Midbrain (tissue), 1 donor: Measurements from ENCODE around the gene ATF5.
"Not testable (repeated sequence)": the region's sequence is repeated elsewhere in the genome, so short reads cannot be mapped to it uniquely, and the experiment has no call there.

ENCODE experiments used
- DNase-seq: peaks from one replicate; lab custom pipeline; 2025; lab: John Stamatoyannopoulos, UW

The ATF5 gene

GRCh38 chr19:49949742-49950589, 21.0 kb downstream of the ATF5 start:
- DNase-seq: no peak

GRCh38 chr19:49950590-49950948, 21.6 kb downstream of the ATF5 start:
- DNase-seq: no peak

- no peak for DNase-seq
These were observed 22.0 kb downstream of the ATF5 start for GRCh38 chr19:49950956-49951526.

- no peak for DNase-seq
These were observed 22.9 kb downstream of the ATF5 start for GRCh38 chr19:49951806-49952478.

GRCh38 chr19:49952479-49952836, 23.5 kb downstream of the ATF5 start:
- no peak for DNase-seq

GRCh38 chr19:49952906-49953305, 23.9 kb downstream of the ATF5 start:
- DNase-seq: no peak

GRCh38 chr19:49953416-49953815, 24.4 kb downstream of the ATF5 start:
- DNase-seq: no peak

- DNase-seq: no peak
These were observed 25.3 kb downstream of the ATF5 start for GRCh38 chr19:49954092-49954829.

GRCh38 chr19:49954933-49955332, 25.9 kb downstream of the ATF5 start:
- DNase-seq: no peak

GRCh38 chr19:49956115-49956495, 27.1 kb downstream of the ATF5 start:
- DNase-seq: no peak

- DNase-seq: no peak
These were observed 28.4 kb downstream of the ATF5 start for GRCh38 chr19:49957262-49957915.

- DNase-seq: not testable (repeated sequence)
These were observed 29.1 kb downstream of the ATF5 start for GRCh38 chr19:49958144-49958543.

- DNase-seq: not testable (repeated sequence)
These were observed 29.6 kb downstream of the ATF5 start for GRCh38 chr19:49958596-49958995.

GRCh38 chr19:49959892-49960291, 30.9 kb downstream of the ATF5 start:
- not testable (repeated sequence) for DNase-seq

GRCh38 chr19:49960980-49961379, 32.0 kb downstream of the ATF5 start, which contains the start of gene SIGLEC11:
SIGLEC11 (minus strand) TSS chr19:49961172; CDS start chr19:49961081, 91 bp downstream.
- DNase-seq: not testable (repeated sequence)

GRCh38 chr19:49968279-49968922, 39.4 kb downstream of the ATF5 start:
- no peak for DNase-seq

GRCh38 chr19:49969355-49969754, 40.4 kb downstream of the ATF5 start:
- not testable (repeated sequence) for DNase-seq

- no peak for DNase-seq
These were observed 43.0 kb downstream of the ATF5 start for GRCh38 chr19:49971991-49972411.

GRCh38 chr19:49972841-49973240, 43.8 kb downstream of the ATF5 start:
- DNase-seq: no peak

- DNase-seq: no peak
These were observed 45.0 kb downstream of the ATF5 start for GRCh38 chr19:49973987-49974386.

GRCh38 chr19:49975051-49975450, 46.0 kb downstream of the ATF5 start:
- no peak for DNase-seq
